K562 (cell line): ENCODE results near the gene WDR20. TPM values are rescaled to one million over a fixed set of nuclear protein-coding genes. Genes with fewer than 3 reads are reported as not detected.

Experiments used
- ATAC-seq: fragments of 200-7000 bp; cut with Tn5 transposase; 3 replicates; pipeline ENCODE4 v1.9.1; 2020; ENCODE audit warnings: moderate library complexity
- BruUV-seq: library from RNA; stranded (reverse); fragments of 400-500 nt; replicated peaks from 2 replicates; lab custom pipeline; 2021; lab: Mats Ljungman, UMichigan
- CTCF ChIA-PET: fragments of 300-600 bp; formaldehyde crosslinking; extraction: SDS; loops from one replicate; lab custom pipeline; 2021; ENCODE audit warnings: low intra/inter-chr PET ratio; lab: Yijun Ruan, JAX
- POLR2A ChIA-PET: fragments of 300-600, 350-650 bp; sonication (Branson Sonifier 250); formaldehyde crosslinking; extraction: SDS; loops from one replicate; lab custom pipeline; 2021; ENCODE audit warnings: antibody characterized with exemption, inconsistent platforms; lab: Yijun Ruan, JAX
- DNase-seq, 4 experiments: peaks; one replicate each; pipeline versions ENCODE4 v3.0.0 to v3.0.0-alpha.2; 2011 to 2018; ENCODE audit warnings: low spot score in 3 of 4, mixed read lengths in 3 of 4; ENCODE audit errors: extremely low read depth in 1 of 4
- FAIRE-seq: peaks from 2 replicates; lab custom pipeline; 2011; peaks lifted over from hg19 to GRCh38; lab: Jason Lieb, UNC
- H2AFZ ChIP-seq: 2 replicates; pipeline ENCODE4 v1.6.0; 2011; ENCODE audit warnings: low read depth, low read length, control low read depth, inconsistent platforms
- H3K27ac ChIP-seq: fragments of 200-600 bp; 3 replicates; pipeline ENCODE4 v1.8.0; 2011; ENCODE audit warnings: low read depth, mild to moderate bottlenecking, control low read depth, inconsistent platforms, low read length, moderate library complexity, mixed read lengths; ENCODE audit errors: extremely low read depth
- H3K27me3 ChIP-seq, 2 experiments: fragments of 300-600 bp in 1 of 2; 2 replicates in 1 of 2; 3 replicates in 1 of 2; pipeline versions ENCODE4 v1.6.0 to v1.8.0; 2011; ENCODE audit warnings: inconsistent platforms in 2 of 2, low read length in 2 of 2, mild to moderate bottlenecking in 1 of 2, mixed read lengths in 1 of 2, moderate library complexity in 1 of 2; ENCODE audit not compliant: control insufficient read depth in 2 of 2, insufficient read depth in 2 of 2
- H3K36me3 ChIP-seq: fragments of 300-600 bp; 3 replicates; pipeline ENCODE4 v1.8.0; 2011; ENCODE audit warnings: mild to moderate bottlenecking, low read length, inconsistent platforms; ENCODE audit not compliant: control insufficient read depth, insufficient read depth
- H3K4me1 ChIP-seq, 2 experiments: fragments of 200-600 bp in 1 of 2; replicated peaks in 1 of 2; 2 replicates in 1 of 2; 3 replicates in 1 of 2; pipeline versions ENCODE4 v1.5.1 to v1.8.0; 2011; ENCODE audit warnings: inconsistent platforms in 2 of 2, low read length in 2 of 2, mild to moderate bottlenecking in 1 of 2, mixed read lengths in 1 of 2, moderate library complexity in 1 of 2; ENCODE audit not compliant: control insufficient read depth in 2 of 2, insufficient read depth in 2 of 2
- H3K4me2 ChIP-seq: 2 replicates; pipeline ENCODE4 v1.6.1; 2011; ENCODE audit warnings: low read length, control low read depth, inconsistent platforms, mixed read lengths; ENCODE audit not compliant: insufficient read depth
- H3K4me3 ChIP-seq: fragments of 200-600 bp; sonication (generic), shearing (Covaris generic); 2 replicates; pipeline ENCODE4 v1.5.1; 2016; ENCODE audit warnings: control low read depth, inconsistent platforms
- H3K79me2 ChIP-seq: fragments of 200-600 bp; 3 replicates; pipeline ENCODE4 v1.8.0; 2011; ENCODE audit warnings: low read length, inconsistent platforms; ENCODE audit not compliant: control insufficient read depth, insufficient read depth
- H3K9ac ChIP-seq, 2 experiments: 2 replicates each; pipeline versions ENCODE4 v1.6.0 to v1.6.1; 2011; ENCODE audit warnings: low read depth in 2 of 2, low read length in 2 of 2, control low read depth in 1 of 2, inconsistent platforms in 1 of 2, mild to moderate bottlenecking in 1 of 2, mixed read lengths in 1 of 2; ENCODE audit not compliant: insufficient read depth in 1 of 2
- H3K9me1 ChIP-seq: one replicate; pipeline ENCODE4 v1.6.0; 2011; ENCODE audit warnings: inconsistent platforms, mild to moderate bottlenecking, low read length, moderate library complexity; ENCODE audit not compliant: control insufficient read depth, insufficient read depth
- H3K9me3 ChIP-seq: replicated peaks from 2 replicates; pipeline ENCODE4 v1.5.1; 2011; ENCODE audit warnings: low read depth, low read length, inconsistent platforms; ENCODE audit not compliant: control insufficient read depth, insufficient read depth
- H4K20me1 ChIP-seq: replicated peaks from 2 replicates; pipeline ENCODE4 v1.6.1; 2011; ENCODE audit warnings: low read length, inconsistent platforms, mixed read lengths; ENCODE audit not compliant: control insufficient read depth, insufficient read depth
- BCL6 ChIP-seq: fragments of 250-450 bp; sonication (Bioruptor Pico); IDR thresholded peaks from 2 replicates; pipeline ENCODE4 v1.4.0; 2020
- CBX8 ChIP-seq: fragments of 200-600 bp; sonication (generic); IDR thresholded peaks from 2 replicates; pipeline ENCODE4 v1.6.1; 2012; ENCODE audit warnings: borderline replicate concordance, mixed run types, low read depth, mild to moderate bottlenecking, moderate library complexity, mixed read lengths, low read length, control low read depth, inconsistent platforms; ENCODE audit not compliant: poor library complexity, severe bottlenecking; ENCODE audit errors: extremely low read depth
- CREBBP ChIP-seq: IDR thresholded peaks from one replicate; pipeline ENCODE4 v1.6.1; 2012; ENCODE audit warnings: low read depth, mild to moderate bottlenecking, control low read depth, inconsistent platforms, low read length
- FOS ChIP-seq: IDR thresholded peaks from 3 replicates; pipeline ENCODE4 v1.6.1; 2011; ENCODE audit not compliant: insufficient read length; ENCODE audit errors: extremely low read depth
- FOXP1 ChIP-seq: sonication (generic); formaldehyde crosslinking; IDR thresholded peaks from 2 replicates; pipeline ENCODE4 v1.8.0; 2022; ENCODE audit warnings: mild to moderate bottlenecking, missing genetic modification reagents
- HMGN3 ChIP-seq: IDR thresholded peaks from 2 replicates; pipeline ENCODE4 v1.6.1; 2011; ENCODE audit warnings: borderline replicate concordance, low read depth, mild to moderate bottlenecking, mixed read lengths, low read length; ENCODE audit not compliant: insufficient read length; ENCODE audit errors: extremely low read depth
- NFYB ChIP-seq: IDR thresholded peaks from 2 replicates; pipeline ENCODE4 v1.6.1; 2011; ENCODE audit warnings: mild to moderate bottlenecking, moderate library complexity; ENCODE audit not compliant: insufficient read length; ENCODE audit errors: extremely low read depth
- RAD51 ChIP-seq: fragments of 450-650 bp; IDR thresholded peaks from 2 replicates; pipeline ENCODE4 v1.7.1; 2016; ENCODE audit warnings: low read depth, mild to moderate bottlenecking, borderline replicate concordance
- TBP ChIP-seq: optimal IDR thresholded peaks from 2 replicates; pipeline ENCODE3; 2011; ENCODE audit warnings: low read depth, low read length, improper control_type of control experiment
- TEAD2 ChIP-seq: fragments of 450-650 bp; IDR thresholded peaks from 2 replicates; pipeline ENCODE4 v1.6.1; 2016; ENCODE audit warnings: missing genetic modification characterization, control low read depth, missing compliant biosample characterization
- ZBED1 ChIP-seq: IDR thresholded peaks from 2 replicates; pipeline ENCODE4 v1.6.1; 2014
- ZNF282 ChIP-seq: sonication (generic); formaldehyde crosslinking; IDR thresholded peaks from 2 replicates; pipeline ENCODE4 v1.8.1; 2023; ENCODE audit warnings: missing genetic modification reagents
- WGBS: fragments of 100-300 bp; shearing (Covaris generic); methylation state at CpG from one replicate; pipeline ENCODE4 v1.1.6; 2016; ENCODE audit warnings: low coverage, mixed read lengths; ENCODE audit not compliant: insufficient coverage; ENCODE audit errors: missing lambda C conversion rate; 5-methylcytosine and 5-hydroxymethylcytosine counted together
- in situ Hi-C: fragments of 300-500 bp; cut with MboI; formaldehyde crosslinking; loops from 4 replicates; pipeline ENCODE4 v1.15.0; 2018; ENCODE audit warnings: inconsistent platforms, mixed read lengths
- intact Hi-C: fragments of 100-400 bp; cut with micrococcal nuclease; formaldehyde crosslinking; loops from 2 replicates; pipeline ENCODE4 v1.14.2; 2022
- polyA plus RNA-seq, 8 experiments: library from polyadenylated mRNA; depleted of rRNA in 4 of 8; stranded (reverse) in 5 of 8; unstranded in 3 of 8; fragments of >200 nt; fragmentation: Nextera tagmentation in 2 of 8; fragmentation: Illumina TruSeq in 1 of 8; extraction: Ambion mirVana in 2 of 8; extraction: Trizol in 1 of 8; gene quantifications; 2 replicates each; pipeline versions ENCODE4 v1.2.1 to v1.2.3, GENCODE V29; 2011 to 2014; ENCODE audit warnings: inconsistent platforms in 1 of 8, missing spikeins in 1 of 8
- total RNA-seq, 7 experiments: library from RNA; depleted of rRNA in 6 of 7; stranded (reverse); fragments of >200 nt in 6 of 7; fragmentation: Illumina TruSeq in 2 of 7; extraction: Trizol in 2 of 7; gene quantifications; 2 replicates each; pipeline versions ENCODE4 v1.2.1 to v1.2.3, GENCODE V29; 2011 to 2021; ENCODE audit warnings: low replicate concordance in 1 of 7
- TF ChIP-seq, protein P1 (sequence below): fragments of 250-450 bp; sonication (Bioruptor Pico); IDR thresholded peaks from 2 replicates; pipeline ENCODE4 v1.5.0; 2021
- TF ChIP-seq, protein P2 (sequence below): fragments of 450-650 bp; IDR thresholded peaks from 2 replicates; pipeline ENCODE4 v1.6.1; 2018; ENCODE audit warnings: mild to moderate bottlenecking, low read depth; ENCODE audit not compliant: partially characterized antibody
- TF ChIP-seq, protein P3 (sequence below): fragments of 250-450 bp; sonication (Bioruptor Pico); IDR thresholded peaks from 2 replicates; pipeline ENCODE4 v1.4.0; 2020; ENCODE audit warnings: mild to moderate bottlenecking, moderate library complexity

Gene WDR20
- total and polyA plus RNA-seq, 9 of the 15 experiments (the other 6 are each of a cell fraction or from before 2014, with no cell fraction given): 7.0 to 15.3 (median 11.8) TPM

DNA sequence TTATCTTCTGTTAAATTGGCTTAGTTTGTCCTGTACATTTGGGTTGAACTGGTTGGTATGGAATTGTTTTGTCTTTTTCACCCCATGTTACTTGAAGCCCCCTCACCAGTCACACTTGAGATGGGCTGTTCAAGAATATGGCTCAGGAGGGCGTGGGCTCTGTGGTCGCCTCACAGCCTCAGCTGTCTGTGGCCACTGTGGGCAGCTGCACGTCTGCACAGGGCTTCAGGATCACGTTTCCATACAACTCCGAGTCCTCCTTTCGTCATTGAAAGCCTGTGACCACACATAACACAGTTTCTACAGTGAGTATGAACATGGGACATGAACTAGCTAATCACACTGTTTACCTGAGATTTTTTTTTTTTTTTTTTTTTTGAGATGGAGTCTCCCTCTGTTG lies 84.0 kb downstream of the WDR20 start:
- peaks cover 0 to 3% of the 10 kb centered on the region in 2 experiments; a peak in 2 of 5 replicates for H3K4me1 ChIP-seq
- POLR2A ChIA-PET: interaction anchor here (0.5 to 1.2 kb wide), 3 partner anchors 14 to 695 kb away, joined by 3 read pairs; no protein-coding TSS in a partner anchor
- H3K4me3 ChIP-seq: no peak overlapping the region
- 96% methylated on average over 3 of the region's 6 CpGs for WGBS
- H3K9me3 ChIP-seq: no peaks in the 10 kb centered on the region
- H3K27me3 ChIP-seq: no peaks in the 10 kb centered on the region
- no peaks in the 10 kb centered on the region for H3K79me2 ChIP-seq
- CTCF ChIA-PET: no interaction called here
- 0 out of 3 replicates have a peak, but pooled peaks cover 4% of the 10 kb centered on the region for H3K36me3 ChIP-seq
- H3K9me1 ChIP-seq: no peaks in the 10 kb centered on the region
- ATAC-seq (no peak), FAIRE-seq (no peak), DNase-seq (no peak)
- in situ Hi-C loops: no loop called here
- H3K27ac ChIP-seq: no peak overlapping the region
- intact Hi-C loops: no loop called here
- no peak for TF ChIP-seq FOXP1 (CRISPR knock-in tag)
- TF ChIP-seq, protein P1, sequence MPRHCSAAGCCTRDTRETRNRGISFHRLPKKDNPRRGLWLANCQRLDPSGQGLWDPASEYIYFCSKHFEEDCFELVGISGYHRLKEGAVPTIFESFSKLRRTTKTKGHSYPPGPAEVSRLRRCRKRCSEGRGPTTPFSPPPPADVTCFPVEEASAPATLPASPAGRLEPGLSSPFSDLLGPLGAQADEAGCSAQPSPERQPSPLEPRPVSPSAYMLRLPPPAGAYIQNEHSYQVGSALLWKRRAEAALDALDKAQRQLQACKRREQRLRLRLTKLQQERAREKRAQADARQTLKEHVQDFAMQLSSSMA (CRISPR knock-in tag): no peak
- TF ChIP-seq ZNF282 (CRISPR knock-in tag): no peak
- TF ChIP-seq CREBBP: no peak
- no peak for TF ChIP-seq BCL6 (CRISPR knock-in tag)
- TF ChIP-seq, protein P2, sequence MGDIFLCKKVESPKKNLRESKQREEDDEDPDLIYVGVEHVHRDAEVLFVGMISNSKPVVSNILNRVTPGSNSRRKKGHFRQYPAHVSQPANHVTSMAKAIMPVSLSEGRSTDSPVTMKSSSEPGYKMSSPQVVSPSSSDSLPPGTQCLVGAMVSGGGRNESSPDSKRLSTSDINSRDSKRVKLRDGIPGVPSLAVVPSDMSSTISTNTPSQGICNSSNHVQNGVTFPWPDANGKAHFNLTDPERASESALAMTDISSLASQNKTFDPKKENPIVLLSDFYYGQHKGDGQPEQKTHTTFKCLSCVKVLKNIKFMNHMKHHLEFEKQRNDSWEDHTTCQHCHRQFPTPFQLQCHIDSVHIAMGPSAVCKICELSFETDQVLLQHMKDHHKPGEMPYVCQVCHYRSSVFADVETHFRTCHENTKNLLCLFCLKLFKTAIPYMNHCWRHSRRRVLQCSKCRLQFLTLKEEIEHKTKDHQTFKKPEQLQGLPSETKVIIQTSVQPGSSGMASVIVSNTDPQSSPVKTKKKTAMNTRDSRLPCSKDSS: no peak
- TF ChIP-seq, protein P3, sequence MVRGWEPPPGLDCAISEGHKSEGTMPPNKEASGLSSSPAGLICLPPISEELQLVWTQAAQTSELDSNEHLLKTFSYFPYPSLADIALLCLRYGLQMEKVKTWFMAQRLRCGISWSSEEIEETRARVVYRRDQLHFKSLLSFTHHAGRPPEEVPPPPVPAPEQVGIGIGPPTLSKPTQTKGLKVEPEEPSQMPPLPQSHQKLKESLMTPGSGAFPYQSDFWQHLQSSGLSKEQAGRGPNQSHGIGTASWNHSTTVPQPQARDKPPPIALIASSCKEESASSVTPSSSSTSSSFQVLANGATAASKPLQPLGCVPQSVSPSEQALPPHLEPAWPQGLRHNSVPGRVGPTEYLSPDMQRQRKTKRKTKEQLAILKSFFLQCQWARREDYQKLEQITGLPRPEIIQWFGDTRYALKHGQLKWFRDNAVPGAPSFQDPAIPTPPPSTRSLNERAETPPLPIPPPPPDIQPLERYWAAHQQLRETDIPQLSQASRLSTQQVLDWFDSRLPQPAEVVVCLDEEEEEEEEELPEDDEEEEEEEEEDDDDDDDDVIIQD (CRISPR knock-in tag): no peak
- no peak for TF ChIP-seq TBP
- TF ChIP-seq ZBED1: no peak
- TF ChIP-seq CBX8: no peak
- no peak for TF ChIP-seq NFYB
- no peak for TF ChIP-seq HMGN3
- TF ChIP-seq TEAD2 (tag): no peak
- TF ChIP-seq RAD51: no peak
- no peak for TF ChIP-seq FOS
- no peaks in the 10 kb centered on the region for H4K20me1 ChIP-seq
- H3K9ac ChIP-seq: no peak overlapping the region; a peak in 1 of 4 replicates
- no TSS peak for BruUV-seq
- H2AFZ ChIP-seq: no peak overlapping the region
- no peak overlapping the region for H3K4me2 ChIP-seq
